ENCODE results near the gene PHLDA2. TPM values are rescaled to one million over a fixed set of nuclear protein-coding genes. Genes with fewer than 3 reads are reported as not detected.

The PHLDA2 gene
- total and polyA plus RNA-seq, 9 of the 15 experiments (the other 6 are each of a cell fraction or from before 2014, with no cell fraction given): 0.43 to 42.4 (median 4.7) TPM

- TF ChIP-seq TSHZ1 (CRISPR knock-in tag; IDR thresholded peaks at IDR 0.05) (no peak), RBM25 (IDR thresholded peaks at IDR 0.05; ENCODE audit: low read depth, low read length, severe bottlenecking) (no peak), GTF2E2 (tag; IDR thresholded peaks at IDR 0.05) (no peak), NFE2 (IDR thresholded peaks at IDR 0.05; ENCODE audit: low read depth) (peak; percentile 31; the same call in 1 of the 2 replicates), ZNF175 (CRISPR knock-in tag; IDR thresholded peaks at IDR 0.05; ENCODE audit: low read depth) (no peak), ZNF354B (CRISPR knock-in tag; IDR thresholded peaks at IDR 0.05) (no peak), THAP12 (CRISPR knock-in tag; IDR thresholded peaks at IDR 0.05) (no peak), ZFP91 (CRISPR knock-in tag; IDR thresholded peaks at IDR 0.05) (no peak), ZNF830 (CRISPR knock-in tag; IDR thresholded peaks at IDR 0.05) (no peak)
These were observed 26.2 kb downstream of the PHLDA2 start (continued) for GRCh38 chr11:2902784-2903671.

Data from K562 (cell line).